ENCODE measurements around the gene STARD7.
A peak's percentile ranks its signal among the peaks of the same experiment; 100 is the strongest.

Gene STARD7

GRCh38 chr2:96204836-96205624 lies 3.6 kb downstream of the STARD7 start:
- Histone ChIP-seq H3K27ac (ENCODE audit: low read depth, low read length) (no peak overlapping the region), H3K9me3 (ENCODE audit: control insufficient read depth, insufficient read depth, low read length) (no peaks in the 10 kb centered on the region), H3K36me3 (ENCODE audit: control insufficient read depth, low read length) (peaks cover 86% of the 10 kb centered on the region), H3K4me3 (ENCODE audit: low read length) (peak overlapping the region; percentile 78), H3K79me2 (ENCODE audit: control insufficient read depth, low read length) (peaks cover 97% of the 10 kb centered on the region), H3K4me1 (ENCODE audit: control insufficient read depth, low read length) (peaks cover 73% of the 10 kb centered on the region), H3K9me2 (replicated peaks; ENCODE audit: control insufficient read depth, low read length) (no peaks in the 10 kb centered on the region), H3K27me3 (ENCODE audit: control insufficient read depth, low read length) (no peaks in the 10 kb centered on the region), H3F3A (ENCODE audit: control insufficient read depth, insufficient read depth) (peaks cover 8% of the 10 kb centered on the region), H3K4me2 (ENCODE audit: low read length) (peak overlapping the region; percentile 76), H4K20me1 (ENCODE audit: control insufficient read depth, insufficient read depth, low read depth, low read length) (peaks cover 60% of the 10 kb centered on the region)
- TF ChIP-seq EZH2phosphoT487 (IDR thresholded peaks at IDR 0.05; ENCODE audit: borderline replicate concordance, low read length): no peak
- no peak for TF ChIP-seq CTCF (IDR thresholded peaks at IDR 0.05; ENCODE audit: low read depth, low read length, poor library complexity, severe bottlenecking)

- Histone ChIP-seq H3K9me2 (replicated peaks; ENCODE audit: control insufficient read depth, low read length) (no peaks in the 10 kb centered on the region), H3K4me2 (ENCODE audit: low read length) (peak overlapping the region; percentile 76), H3K27ac (ENCODE audit: low read depth, low read length) (no peak overlapping the region), H3K4me3 (ENCODE audit: low read length) (peak overlapping the region; percentile 78), H3K27me3 (ENCODE audit: control insufficient read depth, low read length) (no peaks in the 10 kb centered on the region), H3F3A (ENCODE audit: control insufficient read depth, insufficient read depth) (peaks cover 11% of the 10 kb centered on the region), H3K36me3 (ENCODE audit: control insufficient read depth, low read length) (peaks cover 95% of the 10 kb centered on the region), H4K20me1 (ENCODE audit: control insufficient read depth, insufficient read depth, low read depth, low read length) (peaks cover 76% of the 10 kb centered on the region), H3K4me1 (ENCODE audit: control insufficient read depth, low read length) (peaks cover 77% of the 10 kb centered on the region), H3K79me2 (ENCODE audit: control insufficient read depth, low read length) (peaks cover 100% of the 10 kb centered on the region), H3K9me3 (ENCODE audit: control insufficient read depth, insufficient read depth, low read length) (no peaks in the 10 kb centered on the region)
- no peak for TF ChIP-seq EZH2phosphoT487 (IDR thresholded peaks at IDR 0.05; ENCODE audit: borderline replicate concordance, low read length)
- TF ChIP-seq CTCF (IDR thresholded peaks at IDR 0.05; ENCODE audit: low read depth, low read length, poor library complexity, severe bottlenecking): no peak
Observed at GRCh38 chr2:96203130-96204028, 5.2 kb downstream of the STARD7 start.

DNA sequence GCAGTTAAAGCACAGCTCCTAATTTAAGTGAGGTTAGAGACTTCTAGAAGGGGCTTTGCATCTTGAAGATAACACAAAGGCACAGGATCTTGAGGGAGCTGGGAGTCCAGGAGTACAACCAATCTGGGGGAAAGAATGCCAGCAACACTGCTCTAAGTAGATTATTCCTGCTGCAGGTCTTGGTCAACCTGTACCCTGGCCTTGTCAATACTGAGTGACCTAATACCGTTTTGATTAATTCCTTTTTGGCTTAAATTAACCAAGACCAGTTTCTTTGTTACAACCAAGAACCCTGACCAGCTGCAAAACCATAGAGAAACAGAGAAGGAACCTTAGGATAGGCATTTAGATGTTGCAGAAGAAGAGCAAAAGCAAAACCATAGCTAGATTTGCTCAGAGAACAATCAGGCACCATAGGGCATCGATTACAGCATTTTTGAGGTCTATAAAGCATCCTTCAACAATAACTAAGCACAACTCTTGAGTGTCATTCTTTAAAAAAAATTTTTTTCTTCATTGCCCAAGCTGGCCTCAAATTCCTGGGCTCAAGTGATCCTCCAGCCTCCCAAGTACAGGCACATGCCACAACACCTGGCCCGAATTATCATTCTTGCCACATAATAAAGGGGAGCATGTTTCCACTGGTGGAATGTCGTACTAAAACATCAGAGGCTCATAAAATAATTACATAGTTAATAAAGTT lies 6.3 kb downstream of the STARD7 start:
- H4K20me1 ChIP-seq (ENCODE audit: control insufficient read depth, insufficient read depth, low read depth, low read length): peaks cover 78% of the 10 kb centered on the region
- H3K9me2 ChIP-seq (replicated peaks; ENCODE audit: control insufficient read depth, low read length): no peaks in the 10 kb centered on the region
- H3K36me3 ChIP-seq (ENCODE audit: control insufficient read depth, low read length): peaks cover 95% of the 10 kb centered on the region
- H3K9me3 ChIP-seq (ENCODE audit: control insufficient read depth, insufficient read depth, low read length): no peaks in the 10 kb centered on the region
- TF ChIP-seq EZH2phosphoT487 (IDR thresholded peaks at IDR 0.05; ENCODE audit: borderline replicate concordance, low read length): no peak
- no peak for TF ChIP-seq CTCF (IDR thresholded peaks at IDR 0.05; ENCODE audit: low read depth, low read length, poor library complexity, severe bottlenecking)
- no peak overlapping the region for H3K27ac ChIP-seq (ENCODE audit: low read depth, low read length)
- H3K79me2 ChIP-seq (ENCODE audit: control insufficient read depth, low read length): peaks cover 100% of the 10 kb centered on the region
- peaks cover 77% of the 10 kb centered on the region for H3K4me1 ChIP-seq (ENCODE audit: control insufficient read depth, low read length)
- H3K4me2 ChIP-seq (ENCODE audit: low read length): peak overlapping the region; percentile 76
- no peaks in the 10 kb centered on the region for H3K27me3 ChIP-seq (ENCODE audit: control insufficient read depth, low read length)
- peak overlapping the region; percentile 17; the same call in 1 of the 2 replicates for H3K4me3 ChIP-seq (ENCODE audit: low read length)
- peaks cover 11% of the 10 kb centered on the region for H3F3A ChIP-seq (ENCODE audit: control insufficient read depth, insufficient read depth)
